WTC11 (cell line): ENCODE results near the gene ITGA11. TPM values are rescaled to one million over a fixed set of nuclear protein-coding genes. Genes with fewer than 3 reads are reported as not detected.

Source experiments
- ATAC-seq: fragments of 200-7000 bp; cut with Tn5 transposase; 2 replicates; pipeline ENCODE4 v1.10.0; 2021; ENCODE audit warnings: mild to moderate bottlenecking, moderate library complexity
- CTCF ChIA-PET: fragments of 300-600 bp; sonication (Branson Sonifier 250); formaldehyde crosslinking; loops from one replicate; lab custom pipeline; 2021; ENCODE audit warnings: antibody characterized with exemption; lab: Charles Lee
- POLR2A ChIA-PET: fragments of 350-600 bp; sonication (Branson Sonifier 250); formaldehyde crosslinking; loops from one replicate; lab custom pipeline; 2021; ENCODE audit warnings: antibody characterized with exemption; lab: Charles Lee
- DNase-seq: peaks from one replicate; pipeline ENCODE4 v3.0.0; 2021; ENCODE audit warnings: low spot score
- H3K27ac Mint-ChIP-seq: 2 replicates; pipeline ENCODE4 v1.8.0; 2021; ENCODE audit warnings: mixed read lengths
- H3K27me3 Mint-ChIP-seq: 2 replicates; pipeline ENCODE4 v1.8.0; 2021; ENCODE audit warnings: low read depth, mild to moderate bottlenecking, moderate library complexity, mixed read lengths
- H3K36me3 Mint-ChIP-seq: 2 replicates; pipeline ENCODE4 v1.8.0; 2021; ENCODE audit warnings: mixed read lengths
- H3K4me1 Mint-ChIP-seq: 2 replicates; pipeline ENCODE4 v1.8.0; 2022; ENCODE audit warnings: mixed read lengths
- H3K4me3 Mint-ChIP-seq: 2 replicates; pipeline ENCODE4 v1.8.0; 2021; ENCODE audit warnings: mild to moderate bottlenecking, moderate library complexity, mixed read lengths
- H3K9me3 Mint-ChIP-seq: 2 replicates; pipeline ENCODE4 v1.8.0; 2021; ENCODE audit warnings: mixed read lengths
- CREM ChIP-seq: sonication (generic); formaldehyde crosslinking; IDR thresholded peaks from 2 replicates; pipeline ENCODE4 v1.8.1; 2022; ENCODE audit warnings: mild to moderate bottlenecking, missing genetic modification reagents, moderate library complexity
- ESRRA ChIP-seq: sonication (generic); formaldehyde crosslinking; IDR thresholded peaks from 2 replicates; pipeline ENCODE4 v1.8.1; 2022; ENCODE audit warnings: mild to moderate bottlenecking, missing genetic modification reagents, borderline replicate concordance
- FOXJ3 ChIP-seq: sonication (generic); formaldehyde crosslinking; IDR thresholded peaks from 2 replicates; pipeline ENCODE4 v1.9.0; 2021; ENCODE audit warnings: missing genetic modification reagents, mild to moderate bottlenecking, borderline replicate concordance
- FOXK1 ChIP-seq: sonication (generic); formaldehyde crosslinking; IDR thresholded peaks from 2 replicates; pipeline ENCODE4 v1.8.0; 2022; ENCODE audit warnings: mild to moderate bottlenecking, moderate library complexity, missing genetic modification reagents
- GRHL2 ChIP-seq: fragments of 250-450 bp; sonication (Bioruptor Pico); IDR thresholded peaks from 2 replicates; pipeline ENCODE4 v1.8.0; 2022; ENCODE audit warnings: mild to moderate bottlenecking, moderate library complexity; ENCODE audit not compliant: insufficient replicate concordance, severe bottlenecking
- GTF2I ChIP-seq: fragments of 250-450 bp; sonication (Bioruptor Pico); conservative IDR thresholded peaks from 2 replicates; pipeline ENCODE4 v1.4.0; 2021; ENCODE audit warnings: mild to moderate bottlenecking
- IRF2 ChIP-seq: sonication (generic); formaldehyde crosslinking; IDR thresholded peaks from 2 replicates; pipeline ENCODE4 v1.8.0; 2022; ENCODE audit warnings: low read depth, missing genetic modification reagents, borderline replicate concordance
- NFE2L1 ChIP-seq: sonication (generic); formaldehyde crosslinking; IDR thresholded peaks from 2 replicates; pipeline ENCODE4 v1.8.1; 2023; ENCODE audit warnings: missing genetic modification reagents
- PREB ChIP-seq: sonication (generic); formaldehyde crosslinking; IDR thresholded peaks from 2 replicates; pipeline ENCODE4 v1.8.1; 2022; ENCODE audit warnings: mild to moderate bottlenecking, missing genetic modification reagents, moderate library complexity, borderline replicate concordance
- PRRX2 ChIP-seq: fragments of 250-450 bp; sonication (Bioruptor Pico); IDR thresholded peaks from 2 replicates; pipeline ENCODE4 v1.8.0; 2021; ENCODE audit warnings: mild to moderate bottlenecking
- RORB ChIP-seq: fragments of 250-450 bp; sonication (Bioruptor Pico); IDR thresholded peaks from 2 replicates; pipeline ENCODE4 v1.9.0; 2021; ENCODE audit warnings: mild to moderate bottlenecking
- SMAD4 ChIP-seq: sonication (generic); formaldehyde crosslinking; IDR thresholded peaks from 2 replicates; pipeline ENCODE4 v1.8.0; 2022; ENCODE audit warnings: mild to moderate bottlenecking, missing genetic modification reagents
- TEAD1 ChIP-seq: sonication (generic); formaldehyde crosslinking; IDR thresholded peaks from 2 replicates; pipeline ENCODE4 v1.8.0; 2022; ENCODE audit warnings: mild to moderate bottlenecking, missing genetic modification reagents
- TP53 ChIP-seq: sonication (generic); formaldehyde crosslinking; IDR thresholded peaks from 2 replicates; pipeline ENCODE4 v1.8.1; 2023; ENCODE audit warnings: mild to moderate bottlenecking, missing genetic modification reagents
- USF2 ChIP-seq: sonication (generic); formaldehyde crosslinking; IDR thresholded peaks from 2 replicates; pipeline ENCODE4 v1.8.1; 2023; ENCODE audit warnings: mild to moderate bottlenecking, missing genetic modification reagents, moderate library complexity
- ZBTB21 ChIP-seq: sonication (generic); formaldehyde crosslinking; IDR thresholded peaks from 2 replicates; pipeline ENCODE4 v1.8.1; 2023; ENCODE audit warnings: mild to moderate bottlenecking, missing genetic modification reagents, borderline replicate concordance
- ZNF138 ChIP-seq: sonication (generic); formaldehyde crosslinking; conservative IDR thresholded peaks from 2 replicates; pipeline ENCODE4 v1.8.1; 2022; ENCODE audit warnings: mild to moderate bottlenecking, moderate library complexity, missing genetic modification reagents
- ZNF317 ChIP-seq: sonication (generic); formaldehyde crosslinking; IDR thresholded peaks from 2 replicates; pipeline ENCODE4 v1.8.1; 2023; ENCODE audit warnings: low read depth, mild to moderate bottlenecking, moderate library complexity, missing genetic modification reagents, borderline replicate concordance
- ZNF423 ChIP-seq: fragments of 250-450 bp; sonication (Bioruptor Pico); IDR thresholded peaks from 2 replicates; pipeline ENCODE4 v2.1.2; 2022; ENCODE audit warnings: mild to moderate bottlenecking, moderate library complexity
- total RNA-seq: library from RNA; stranded (reverse); gene quantifications from 3 replicates; pipeline ENCODE4 v1.2.3, GENCODE V29; 2021
- TF ChIP-seq, protein P1 (sequence below): sonication (generic); formaldehyde crosslinking; IDR thresholded peaks from 2 replicates; pipeline ENCODE4 v1.8.1; 2023; ENCODE audit warnings: mild to moderate bottlenecking, missing genetic modification reagents
- TF ChIP-seq, protein P2 (sequence below): sonication (generic); formaldehyde crosslinking; IDR thresholded peaks from 2 replicates; pipeline ENCODE4 v1.8.1; 2022; ENCODE audit warnings: low read depth, missing genetic modification reagents, borderline replicate concordance
- TF ChIP-seq, protein P3 (sequence below): sonication (generic); formaldehyde crosslinking; IDR thresholded peaks from 2 replicates; pipeline ENCODE4 v1.8.1; 2022; ENCODE audit warnings: low read depth, mild to moderate bottlenecking, moderate library complexity, missing genetic modification reagents, borderline replicate concordance
- TF ChIP-seq, protein P4 (sequence below): sonication (generic); formaldehyde crosslinking; IDR thresholded peaks from 2 replicates; pipeline ENCODE4 v1.8.1; 2023; ENCODE audit warnings: mild to moderate bottlenecking, missing genetic modification reagents, moderate library complexity

The ITGA11 gene
- total RNA-seq, 1 experiment from 2014 or later, result 0.15 TPM

DNA sequence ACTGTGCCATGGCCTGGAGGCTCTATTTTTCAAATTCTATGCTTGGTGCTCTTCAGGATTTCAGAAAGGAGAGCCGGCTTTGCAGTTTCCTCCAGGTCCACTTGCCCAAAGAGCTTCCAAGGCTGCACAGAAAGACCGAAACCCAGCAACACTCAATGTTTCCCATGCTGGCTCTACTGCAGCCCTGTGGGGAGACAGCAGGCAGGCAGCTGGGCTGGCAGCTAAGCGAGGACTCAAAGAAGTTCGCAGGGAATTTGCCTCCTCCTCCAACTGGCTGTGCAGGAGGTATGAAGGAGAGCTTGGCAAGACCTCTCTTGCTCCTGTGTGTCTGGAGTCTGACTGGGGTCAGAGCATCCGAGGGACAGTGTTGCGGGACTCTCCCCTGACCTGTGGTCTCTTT lies 17.4 kb upstream of the ITGA11 start:
- no peak for TF ChIP-seq ESRRA (CRISPR knock-in tag)
- TF ChIP-seq RORB, result no peak
- TF ChIP-seq NFE2L1 (CRISPR knock-in tag), result no peak
- TF ChIP-seq SMAD4 (CRISPR knock-in tag), result no peak
- no peak for TF ChIP-seq TP53 (CRISPR knock-in tag)
- TF ChIP-seq ZNF317 (CRISPR knock-in tag), result no peak
- TF ChIP-seq CREM (CRISPR knock-in tag), result no peak
- TF ChIP-seq, protein P1, sequence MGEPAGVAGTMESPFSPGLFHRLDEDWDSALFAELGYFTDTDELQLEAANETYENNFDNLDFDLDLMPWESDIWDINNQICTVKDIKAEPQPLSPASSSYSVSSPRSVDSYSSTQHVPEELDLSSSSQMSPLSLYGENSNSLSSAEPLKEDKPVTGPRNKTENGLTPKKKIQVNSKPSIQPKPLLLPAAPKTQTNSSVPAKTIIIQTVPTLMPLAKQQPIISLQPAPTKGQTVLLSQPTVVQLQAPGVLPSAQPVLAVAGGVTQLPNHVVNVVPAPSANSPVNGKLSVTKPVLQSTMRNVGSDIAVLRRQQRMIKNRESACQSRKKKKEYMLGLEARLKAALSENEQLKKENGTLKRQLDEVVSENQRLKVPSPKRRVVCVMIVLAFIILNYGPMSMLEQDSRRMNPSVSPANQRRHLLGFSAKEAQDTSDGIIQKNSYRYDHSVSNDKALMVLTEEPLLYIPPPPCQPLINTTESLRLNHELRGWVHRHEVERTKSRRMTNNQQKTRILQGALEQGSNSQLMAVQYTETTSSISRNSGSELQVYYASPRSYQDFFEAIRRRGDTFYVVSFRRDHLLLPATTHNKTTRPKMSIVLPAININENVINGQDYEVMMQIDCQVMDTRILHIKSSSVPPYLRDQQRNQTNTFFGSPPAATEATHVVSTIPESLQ, result no peak
- TF ChIP-seq FOXK1 (CRISPR knock-in tag), result no peak
- no peak for TF ChIP-seq ZBTB21 (CRISPR knock-in tag)
- TF ChIP-seq FOXJ3, result no peak
- TF ChIP-seq, protein P2, sequence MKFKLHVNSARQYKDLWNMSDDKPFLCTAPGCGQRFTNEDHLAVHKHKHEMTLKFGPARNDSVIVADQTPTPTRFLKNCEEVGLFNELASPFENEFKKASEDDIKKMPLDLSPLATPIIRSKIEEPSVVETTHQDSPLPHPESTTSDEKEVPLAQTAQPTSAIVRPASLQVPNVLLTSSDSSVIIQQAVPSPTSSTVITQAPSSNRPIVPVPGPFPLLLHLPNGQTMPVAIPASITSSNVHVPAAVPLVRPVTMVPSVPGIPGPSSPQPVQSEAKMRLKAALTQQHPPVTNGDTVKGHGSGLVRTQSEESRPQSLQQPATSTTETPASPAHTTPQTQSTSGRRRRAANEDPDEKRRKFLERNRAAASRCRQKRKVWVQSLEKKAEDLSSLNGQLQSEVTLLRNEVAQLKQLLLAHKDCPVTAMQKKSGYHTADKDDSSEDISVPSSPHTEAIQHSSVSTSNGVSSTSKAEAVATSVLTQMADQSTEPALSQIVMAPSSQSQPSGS (CRISPR knock-in tag), result no peak
- TF ChIP-seq, protein P3, sequence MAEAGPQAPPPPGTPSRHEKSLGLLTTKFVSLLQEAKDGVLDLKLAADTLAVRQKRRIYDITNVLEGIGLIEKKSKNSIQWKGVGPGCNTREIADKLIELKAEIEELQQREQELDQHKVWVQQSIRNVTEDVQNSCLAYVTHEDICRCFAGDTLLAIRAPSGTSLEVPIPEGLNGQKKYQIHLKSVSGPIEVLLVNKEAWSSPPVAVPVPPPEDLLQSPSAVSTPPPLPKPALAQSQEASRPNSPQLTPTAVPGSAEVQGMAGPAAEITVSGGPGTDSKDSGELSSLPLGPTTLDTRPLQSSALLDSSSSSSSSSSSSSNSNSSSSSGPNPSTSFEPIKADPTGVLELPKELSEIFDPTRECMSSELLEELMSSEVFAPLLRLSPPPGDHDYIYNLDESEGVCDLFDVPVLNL (CRISPR knock-in tag), result no peak
- TF ChIP-seq ZNF138 (CRISPR knock-in tag), result no peak
- TF ChIP-seq TEAD1, result no peak
- TF ChIP-seq IRF2, result no peak
- no peak for TF ChIP-seq PREB (CRISPR knock-in tag)
- TF ChIP-seq, protein P4, sequence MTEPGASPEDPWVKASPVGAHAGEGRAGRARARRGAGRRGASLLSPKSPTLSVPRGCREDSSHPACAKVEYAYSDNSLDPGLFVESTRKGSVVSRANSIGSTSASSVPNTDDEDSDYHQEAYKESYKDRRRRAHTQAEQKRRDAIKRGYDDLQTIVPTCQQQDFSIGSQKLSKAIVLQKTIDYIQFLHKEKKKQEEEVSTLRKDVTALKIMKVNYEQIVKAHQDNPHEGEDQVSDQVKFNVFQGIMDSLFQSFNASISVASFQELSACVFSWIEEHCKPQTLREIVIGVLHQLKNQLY, result no peak
- no peak for TF ChIP-seq GRHL2 (CRISPR knock-in tag)
- Mint-ChIP-seq H3K9me3 (no peaks in the 10 kb centered on the region), H3K27ac (no peak overlapping the region), H3K4me3 (no peak overlapping the region), H3K27me3 (no peaks in the 10 kb centered on the region; the same call in 1 of the 2 replicates), H3K4me1 (no peaks in the 10 kb centered on the region), H3K36me3 (no peaks in the 10 kb centered on the region)
- DNase-seq (no peak), ATAC-seq (no peak; the same call in 1 of the 2 replicates)
- POLR2A ChIA-PET, result no interaction called here
- CTCF ChIA-PET, result interaction anchor here (0.9 kb wide), 1 partner anchor 101 kb away, joined by 3 read pairs; no protein-coding TSS in a partner anchor

- no peak overlapping the region for H3K27ac Mint-ChIP-seq
- no peaks in the 10 kb centered on the region for H3K4me1 Mint-ChIP-seq
- ChIA-PET POLR2A (no interaction called here), CTCF (interaction anchor here (0.9 kb wide), 1 partner anchor 142 kb away, joined by 3 read pairs; no protein-coding TSS in a partner anchor)
- DNase-seq, result no peak
- TF ChIP-seq SMAD4 (CRISPR knock-in tag) (no peak), USF2 (no peak), PRRX2 (no peak), GTF2I (CRISPR knock-in tag) (no peak), TP53 (CRISPR knock-in tag) (no peak), ZNF138 (CRISPR knock-in tag) (no peak), ZNF423 (CRISPR knock-in tag) (no peak), ZBTB21 (CRISPR knock-in tag) (no peak)
- H3K9me3 Mint-ChIP-seq, result no peaks in the 10 kb centered on the region
- H3K4me3 Mint-ChIP-seq, result no peak overlapping the region
- no peak for ATAC-seq
- no peaks in the 10 kb centered on the region for H3K36me3 Mint-ChIP-seq
- no peaks in the 10 kb centered on the region; the same call in 1 of the 2 replicates for H3K27me3 Mint-ChIP-seq
These were observed 16.2 kb upstream of the ITGA11 start for GRCh38 chr15:68447976-68448755.
